IPS-15b (cell line): ENCODE results near the gene CCDC192.
"Not testable (repeated sequence)": the region's sequence is repeated elsewhere in the genome, so short reads cannot be mapped to it uniquely, and the experiment has no call there.

Experiments used
- H3K27me3 ChIP-seq: one replicate; pipeline ENCODE4 v1.6.1; 2013; ENCODE audit warnings: low read length; ENCODE audit not compliant: control insufficient read depth, insufficient read depth
- H3K36me3 ChIP-seq: one replicate; pipeline ENCODE4 v1.6.1; 2013; ENCODE audit warnings: low read length; ENCODE audit not compliant: control insufficient read depth, insufficient read depth
- H3K4me1 ChIP-seq: one replicate; pipeline ENCODE4 v1.6.1; 2013; ENCODE audit warnings: mild to moderate bottlenecking, low read length; ENCODE audit not compliant: control insufficient read depth, insufficient read depth
- H3K4me3 ChIP-seq: one replicate; pipeline ENCODE4 v1.5.1; 2013; ENCODE audit warnings: low read depth, low read length
- H3K9ac ChIP-seq: one replicate; pipeline ENCODE4 v1.6.1; 2013; ENCODE audit warnings: low read depth, mild to moderate bottlenecking, low read length
- H3K9me3 ChIP-seq: one replicate; pipeline ENCODE4 v1.6.1; 2013; ENCODE audit warnings: mild to moderate bottlenecking, low read length; ENCODE audit not compliant: control insufficient read depth, insufficient read depth

CCDC192 gene

DNA sequence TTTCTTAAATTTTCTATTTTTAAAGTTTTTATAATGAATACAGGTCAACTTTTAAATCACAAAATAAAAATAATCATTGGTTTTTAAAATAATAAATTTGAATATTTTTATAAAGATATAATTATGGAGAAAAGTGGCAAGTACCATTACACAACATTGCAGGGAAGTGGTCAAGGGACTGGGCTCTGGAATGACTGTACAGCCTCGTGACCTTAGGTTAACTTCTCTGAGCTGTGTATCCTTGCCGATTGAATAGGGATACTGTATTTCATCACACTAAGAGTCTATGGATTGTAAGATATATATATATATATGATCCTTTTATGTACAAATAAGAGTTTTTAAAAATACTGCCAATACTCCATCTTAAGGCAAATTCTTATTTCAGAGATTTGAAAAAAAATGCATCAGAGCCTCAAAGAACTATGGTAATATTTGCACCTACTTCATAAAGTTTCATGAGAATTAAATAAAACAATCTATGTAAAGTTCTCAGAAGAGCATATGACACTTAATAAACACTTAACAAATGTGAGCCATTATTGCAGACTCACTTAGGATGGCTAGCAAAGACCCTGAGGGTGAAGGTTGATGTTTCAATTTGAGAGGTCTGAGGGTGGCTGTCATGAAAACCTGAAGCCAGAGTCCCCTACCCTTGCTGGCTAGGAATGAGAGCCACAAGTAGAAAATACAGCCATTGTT lies 136.5 kb downstream of the CCDC192 start:
- no peaks in the 10 kb centered on the region for H3K9me3 ChIP-seq
- no peaks in the 10 kb centered on the region for H3K36me3 ChIP-seq
- H3K27me3 ChIP-seq: no peaks in the 10 kb centered on the region
- H3K4me1 ChIP-seq: no peaks in the 10 kb centered on the region
- no peak overlapping the region for H3K9ac ChIP-seq
- no peak overlapping the region for H3K4me3 ChIP-seq

GRCh38 chr5:127840198-127840524 lies 137.0 kb downstream of the CCDC192 start:
- H3K9me3 ChIP-seq: no peaks in the 10 kb centered on the region
- no peaks in the 10 kb centered on the region for H3K4me1 ChIP-seq
- no peaks in the 10 kb centered on the region for H3K36me3 ChIP-seq
- H3K4me3 ChIP-seq: no peak overlapping the region
- H3K9ac ChIP-seq: no peak overlapping the region
- no peaks in the 10 kb centered on the region for H3K27me3 ChIP-seq

DNA sequence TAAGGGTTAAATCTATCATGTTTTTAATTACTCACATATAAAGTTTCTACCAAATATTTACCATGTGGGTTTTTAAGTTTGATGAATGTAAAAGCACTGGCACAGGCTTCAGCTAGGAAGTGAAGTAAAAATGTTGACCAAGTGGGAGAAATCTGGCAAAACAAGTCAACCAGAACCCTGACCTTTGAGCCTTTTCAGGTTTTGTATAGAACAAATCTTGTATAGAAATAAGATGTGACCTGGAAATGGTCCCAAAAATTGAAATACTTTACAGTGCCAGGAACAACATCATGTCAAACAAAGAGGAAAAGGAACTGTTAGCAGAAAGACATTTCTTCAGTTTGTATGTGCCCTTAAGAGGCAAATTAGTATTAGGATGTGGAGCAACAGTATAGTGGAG lies 137.6 kb downstream of the CCDC192 start:
- no peaks in the 10 kb centered on the region for H3K4me1 ChIP-seq
- no peaks in the 10 kb centered on the region for H3K36me3 ChIP-seq
- no peaks in the 10 kb centered on the region for H3K27me3 ChIP-seq
- no peaks in the 10 kb centered on the region for H3K9me3 ChIP-seq
- no peak overlapping the region for H3K9ac ChIP-seq
- H3K4me3 ChIP-seq: no peak overlapping the region

DNA sequence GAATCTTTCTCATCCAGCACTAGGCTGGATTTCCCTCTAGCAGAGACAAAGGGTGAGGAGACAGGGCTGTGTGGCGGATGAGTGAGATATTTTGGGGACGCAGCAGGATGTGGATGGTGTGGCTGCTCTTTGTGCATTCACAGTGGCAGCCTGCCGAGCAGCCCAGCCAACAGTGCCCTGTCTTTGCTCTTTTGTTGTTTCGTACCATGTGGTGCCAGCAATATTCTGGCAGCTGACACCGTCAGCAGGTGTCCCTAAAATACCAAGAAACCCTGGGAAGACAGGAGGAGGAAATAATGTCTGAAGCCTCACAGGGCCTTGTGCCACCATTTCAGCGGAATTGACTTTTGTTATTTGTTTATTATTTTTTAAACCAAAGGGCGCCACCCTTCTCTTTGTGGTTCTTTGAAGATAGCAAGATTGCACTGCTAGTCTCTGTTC lies 141.4 kb downstream of the CCDC192 start:
- Histone ChIP-seq H3K27me3 (no peaks in the 10 kb centered on the region), H3K9ac (no peak overlapping the region), H3K4me1 (no peaks in the 10 kb centered on the region), H3K4me3 (no peak overlapping the region), H3K36me3 (no peaks in the 10 kb centered on the region), H3K9me3 (no peaks in the 10 kb centered on the region)

DNA sequence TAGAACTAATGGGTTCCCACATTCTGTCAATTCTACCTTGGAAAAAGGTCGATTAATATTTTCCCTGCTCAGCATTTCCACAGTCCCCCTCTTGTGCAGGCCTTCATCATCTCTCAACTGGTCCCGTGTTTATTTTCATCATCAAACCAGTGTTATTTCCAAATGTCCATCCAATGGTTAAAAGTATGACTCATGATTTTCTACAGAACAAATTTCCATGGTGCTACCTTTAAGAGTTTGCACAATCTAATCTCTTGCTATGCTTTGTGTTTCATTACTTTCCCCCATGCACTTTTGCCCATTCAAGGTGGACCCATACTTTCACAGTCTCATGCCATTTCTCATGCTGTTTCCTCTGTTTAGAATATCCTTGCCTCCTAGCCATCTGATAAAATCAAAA lies 143.7 kb downstream of the CCDC192 start:
- no peak overlapping the region for H3K4me3 ChIP-seq
- no peaks in the 10 kb centered on the region for H3K4me1 ChIP-seq
- no peaks in the 10 kb centered on the region for H3K9me3 ChIP-seq
- no peaks in the 10 kb centered on the region for H3K36me3 ChIP-seq
- no peaks in the 10 kb centered on the region for H3K27me3 ChIP-seq
- no peak overlapping the region for H3K9ac ChIP-seq

DNA sequence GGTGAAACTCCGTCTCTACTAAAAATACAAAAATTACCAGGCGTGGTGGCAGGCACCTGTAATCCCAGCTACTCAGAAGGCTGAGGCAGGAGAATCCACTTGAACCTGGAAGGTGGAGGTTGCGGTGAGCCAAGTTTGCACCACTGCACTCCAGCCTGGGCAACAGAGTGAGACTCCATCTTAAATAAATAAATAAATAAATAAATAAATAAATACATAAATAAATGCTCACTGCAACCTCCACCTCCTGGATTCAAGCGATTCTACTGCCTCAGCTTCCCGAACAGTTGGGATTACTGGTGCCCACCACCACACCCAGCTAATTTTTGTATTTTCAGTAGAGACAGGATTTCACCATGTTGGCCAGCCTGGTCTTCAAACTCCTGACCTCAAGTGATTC lies 144.4 kb downstream of the CCDC192 start:
- H3K9ac ChIP-seq, H3K9me3 ChIP-seq, H3K4me1 ChIP-seq: not testable (repeated sequence)

GRCh38 chr5:127848098-127848497 lies 144.9 kb downstream of the CCDC192 start:
- Histone ChIP-seq H3K27me3 (no peaks in the 10 kb centered on the region), H3K4me3 (no peak overlapping the region), H3K36me3 (no peaks in the 10 kb centered on the region), H3K4me1 (no peaks in the 10 kb centered on the region), H3K9ac (no peak overlapping the region), H3K9me3 (no peaks in the 10 kb centered on the region)

More for the DNA sequence above, 144.4 kb downstream of the CCDC192 start:
- not testable (repeated sequence) for H3K27me3 ChIP-seq, H3K4me3 ChIP-seq, H3K36me3 ChIP-seq

GRCh38 chr5:127849408-127849807 lies 146.2 kb downstream of the CCDC192 start:
- H3K9ac ChIP-seq: no peak overlapping the region
- H3K27me3 ChIP-seq: no peaks in the 10 kb centered on the region
- no peaks in the 10 kb centered on the region for H3K36me3 ChIP-seq
- no peak overlapping the region for H3K4me3 ChIP-seq
- H3K4me1 ChIP-seq: no peaks in the 10 kb centered on the region
- no peaks in the 10 kb centered on the region for H3K9me3 ChIP-seq

DNA sequence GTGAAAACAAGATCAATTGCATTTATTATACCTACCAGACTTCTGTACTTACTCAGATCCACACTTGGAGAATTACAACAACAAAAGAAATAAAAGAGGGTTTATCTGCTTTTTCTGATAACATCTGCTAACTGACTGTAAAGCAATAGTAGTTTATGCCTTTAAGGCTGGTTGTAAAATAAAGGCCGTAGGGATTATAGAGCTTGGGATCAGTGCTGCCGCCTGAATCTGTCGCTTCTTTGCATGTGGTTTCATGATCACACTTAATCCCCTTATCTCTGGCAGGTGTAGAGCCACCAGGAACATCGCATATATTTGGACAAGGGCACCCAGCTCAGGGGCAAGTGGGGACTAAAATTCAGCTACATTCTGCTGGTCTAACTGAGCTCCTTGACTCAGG lies 146.7 kb downstream of the CCDC192 start:
- H3K36me3 ChIP-seq: no peaks in the 10 kb centered on the region
- no peaks in the 10 kb centered on the region for H3K4me1 ChIP-seq
- no peak overlapping the region for H3K4me3 ChIP-seq
- H3K9me3 ChIP-seq: no peaks in the 10 kb centered on the region
- H3K9ac ChIP-seq: no peak overlapping the region
- no peaks in the 10 kb centered on the region for H3K27me3 ChIP-seq

DNA sequence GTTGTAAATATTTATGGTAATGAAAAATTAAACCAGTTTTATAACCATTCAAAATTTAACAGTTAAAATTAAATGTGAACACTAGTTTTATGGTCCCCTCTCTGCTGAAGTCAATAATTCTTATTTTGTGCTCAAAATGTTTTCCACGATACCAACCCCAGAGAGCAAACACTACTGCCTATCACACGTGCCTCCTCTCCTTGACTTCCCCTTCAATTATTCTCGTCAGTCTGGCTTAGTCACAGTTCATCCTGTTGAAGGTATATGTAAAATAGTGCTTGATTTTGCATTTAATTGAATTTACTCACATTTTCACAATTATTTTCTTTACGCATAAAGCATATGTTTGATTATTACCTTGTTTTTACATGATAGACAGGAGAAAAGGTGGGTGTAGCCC lies 148.8 kb downstream of the CCDC192 start:
- no peaks in the 10 kb centered on the region for H3K4me1 ChIP-seq
- no peaks in the 10 kb centered on the region for H3K9me3 ChIP-seq
- H3K36me3 ChIP-seq: no peaks in the 10 kb centered on the region
- no peak overlapping the region for H3K9ac ChIP-seq
- no peaks in the 10 kb centered on the region for H3K27me3 ChIP-seq
- H3K4me3 ChIP-seq: no peak overlapping the region

GRCh38 chr5:127854520-127854919 lies 151.3 kb downstream of the CCDC192 start:
- Histone ChIP-seq H3K27me3 (no peaks in the 10 kb centered on the region), H3K9ac (no peak overlapping the region), H3K4me1 (no peaks in the 10 kb centered on the region), H3K9me3 (no peaks in the 10 kb centered on the region), H3K4me3 (no peak overlapping the region), H3K36me3 (no peaks in the 10 kb centered on the region)

- H3K9ac ChIP-seq: no peak overlapping the region
- no peak overlapping the region for H3K4me3 ChIP-seq
- no peaks in the 10 kb centered on the region for H3K27me3 ChIP-seq
- no peaks in the 10 kb centered on the region for H3K4me1 ChIP-seq
- no peaks in the 10 kb centered on the region for H3K36me3 ChIP-seq
- no peaks in the 10 kb centered on the region for H3K9me3 ChIP-seq
Measured at GRCh38 chr5:127856292-127856691, 153.1 kb downstream of the CCDC192 start.
